Activated T-cell treated with anti-CD3 and anti-CD28 coated beads, Interleukin-2, amount 50 U/mL, for 48 hours (primary cell): Measurements from ENCODE around the gene POFUT1.
"Not testable (repeated sequence)": the region's sequence is repeated elsewhere in the genome, so short reads cannot be mapped to it uniquely, and the experiment has no call there.

ENCODE experiments used
- DNase-seq, 2 experiments: peaks; one replicate each; pipeline ENCODE4 v3.0.0-alpha.2; 2020

The POFUT1 gene

DNA sequence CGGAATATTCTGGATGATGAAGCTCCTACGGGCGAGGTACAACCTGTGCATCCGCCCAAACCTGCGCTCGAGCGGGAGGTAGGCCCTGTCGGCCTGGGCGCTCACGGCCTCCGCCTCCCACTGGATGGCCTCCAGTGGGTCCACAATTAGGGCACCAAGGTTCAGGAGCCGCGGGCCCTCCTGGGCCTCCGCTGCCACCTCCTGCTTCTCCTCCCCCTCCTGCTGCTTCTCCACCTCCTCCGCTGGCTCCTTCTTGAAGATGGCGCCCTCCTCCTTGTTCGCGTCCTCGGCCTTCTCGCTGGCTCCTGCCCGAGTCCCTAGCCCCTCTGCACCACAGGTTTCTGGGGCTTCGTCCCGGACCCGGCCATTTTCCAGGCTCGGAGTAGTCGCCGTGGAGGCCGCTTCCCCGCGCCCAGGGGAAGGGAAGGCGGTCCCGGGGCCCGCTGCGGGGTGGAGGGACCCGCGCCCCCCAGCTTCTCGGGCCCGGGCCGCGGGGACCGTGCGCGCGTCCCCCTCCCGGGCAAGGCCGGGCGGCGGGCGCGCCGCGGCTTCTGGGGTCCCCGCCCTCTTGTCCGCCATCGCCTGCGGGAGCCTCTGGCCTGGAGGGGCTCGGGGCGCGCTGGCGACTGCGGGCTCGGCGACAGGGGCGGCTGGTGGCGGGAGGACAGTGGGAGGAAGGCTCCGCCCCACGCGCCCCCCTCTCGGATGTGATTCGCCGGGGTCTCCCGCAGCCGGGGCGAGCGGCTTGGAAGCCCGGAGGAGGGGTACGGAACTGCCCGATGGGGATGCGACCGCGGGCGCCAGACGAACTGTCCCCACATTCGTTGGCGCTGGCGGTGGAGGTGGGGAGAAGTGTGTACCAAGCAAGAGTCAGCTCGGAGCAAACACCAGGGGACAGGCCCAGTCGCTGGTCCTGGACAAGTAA is 17.7 kb upstream of the POFUT1 start:
- peak; percentile 53 to 74 for DNase-seq

DNA sequence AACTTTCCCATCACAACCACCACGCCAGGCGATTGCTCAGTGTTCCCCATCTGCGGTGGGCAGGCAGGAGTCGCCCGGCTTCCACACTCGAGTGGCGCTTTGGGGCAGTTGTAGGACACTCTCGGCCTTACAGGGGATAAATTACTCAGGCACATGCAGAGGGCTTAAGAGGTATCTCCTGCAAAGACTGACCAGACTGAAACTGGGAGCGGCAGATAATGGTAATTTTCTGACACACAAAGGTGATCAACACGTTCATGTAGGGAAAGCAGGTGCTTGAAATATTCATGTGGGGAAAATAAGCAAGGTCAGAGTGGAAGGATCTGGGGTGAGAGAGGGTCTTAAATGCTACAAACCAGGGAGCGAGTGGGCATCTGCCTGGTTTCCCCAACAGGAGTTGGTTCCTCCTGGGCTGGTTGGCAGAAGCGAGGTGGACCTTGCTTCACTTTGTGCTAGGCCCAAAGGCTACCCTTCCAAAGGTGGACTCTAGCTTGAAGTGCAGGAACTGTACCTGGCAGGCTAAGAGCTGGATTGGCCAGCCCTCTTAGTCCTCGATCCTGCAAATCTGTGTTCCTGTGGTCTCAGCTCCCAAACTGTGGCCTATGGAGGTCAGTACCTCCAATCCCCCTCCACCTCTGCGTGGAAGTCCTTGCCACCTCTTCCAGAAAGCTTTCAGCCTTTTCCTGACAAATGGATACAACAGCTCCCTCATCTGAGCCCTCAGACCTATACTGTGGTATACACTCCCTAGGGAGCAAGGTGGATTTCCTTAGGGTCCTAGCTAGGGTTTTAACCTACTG is 16.9 kb upstream of the POFUT1 start:
- DNase-seq = peak; percentile 52 to 72

DNA sequence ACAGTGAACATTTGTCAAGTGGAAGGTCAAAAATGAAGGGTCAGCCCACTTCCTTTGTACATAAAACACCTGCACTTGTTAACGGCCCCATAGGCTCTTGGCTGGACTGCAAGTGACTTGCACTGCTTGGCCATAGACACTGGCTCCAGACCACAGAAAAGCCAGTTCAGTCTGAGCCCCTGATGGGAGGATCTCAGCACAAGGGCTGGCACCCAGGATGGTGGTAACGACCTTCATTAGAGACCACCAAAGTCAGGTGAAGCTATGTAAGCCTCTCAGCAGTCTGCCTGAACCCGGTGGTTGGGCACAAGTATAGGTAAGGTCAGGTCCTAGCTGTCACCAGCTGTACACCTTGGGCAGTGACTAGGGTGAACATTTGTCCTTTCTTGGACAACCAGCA is 16.3 kb upstream of the POFUT1 start:
- no peak for DNase-seq

DNA sequence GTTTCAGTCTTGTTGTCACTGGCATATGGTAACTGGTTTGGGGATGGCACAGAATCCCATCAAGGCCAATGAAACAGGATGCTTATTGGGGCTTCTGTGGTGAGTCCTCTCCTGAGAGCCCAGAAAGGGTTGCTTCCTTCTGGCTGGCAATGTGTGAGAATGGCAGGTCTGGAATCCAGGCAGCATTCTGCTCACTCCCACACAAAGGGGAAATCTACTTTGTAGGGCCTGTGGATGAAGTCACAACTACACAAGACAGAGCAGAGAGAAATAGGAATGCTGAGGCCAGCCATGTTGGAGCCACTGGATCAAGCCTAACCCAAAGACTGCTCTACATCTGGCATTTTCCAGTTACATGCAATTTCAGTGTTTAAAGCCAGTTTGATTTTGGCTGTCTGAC is 15.8 kb upstream of the POFUT1 start:
- no peak for DNase-seq

DNA sequence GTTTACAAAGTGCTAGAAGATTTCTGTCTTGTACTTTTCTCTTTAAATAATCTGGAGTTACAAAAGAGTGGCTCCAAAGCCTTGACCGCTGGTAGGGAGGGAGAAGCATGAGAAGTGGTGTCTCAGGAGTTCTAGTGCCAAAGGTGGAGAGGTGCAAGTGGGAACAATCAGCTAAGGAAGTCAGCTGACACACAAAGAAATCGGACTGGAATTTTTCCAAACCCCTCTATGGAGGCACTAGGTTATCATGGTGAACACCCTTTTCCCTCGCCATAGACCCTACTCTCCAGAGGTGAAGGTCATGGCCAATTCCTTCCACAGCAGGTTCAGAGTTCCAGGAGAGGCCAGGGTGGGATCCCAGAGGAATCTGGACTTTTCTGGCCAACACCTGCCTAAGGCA is 15.0 kb upstream of the POFUT1 start:
- no peak for DNase-seq

DNA sequence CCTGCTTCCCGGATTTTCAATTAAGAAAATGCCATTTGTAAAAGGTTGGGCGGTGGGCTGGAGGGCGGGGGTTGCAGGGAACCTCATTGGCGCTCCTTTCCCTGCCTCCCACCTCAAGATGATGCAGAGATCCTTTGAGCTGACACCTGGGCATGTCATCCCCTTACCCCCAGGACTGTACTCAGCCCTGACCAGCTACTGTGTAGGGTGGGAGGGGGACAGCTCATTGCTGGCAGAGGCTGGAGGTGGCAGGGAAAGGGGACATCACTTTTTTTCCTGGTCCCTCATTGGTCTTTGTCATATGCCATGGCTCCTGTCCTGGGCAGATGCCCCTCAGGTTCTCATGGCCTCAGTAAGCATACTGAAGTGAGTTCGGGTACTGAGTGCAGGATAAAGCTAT is 14.3 kb upstream of the POFUT1 start:
- DNase-seq = not testable (repeated sequence)

DNA sequence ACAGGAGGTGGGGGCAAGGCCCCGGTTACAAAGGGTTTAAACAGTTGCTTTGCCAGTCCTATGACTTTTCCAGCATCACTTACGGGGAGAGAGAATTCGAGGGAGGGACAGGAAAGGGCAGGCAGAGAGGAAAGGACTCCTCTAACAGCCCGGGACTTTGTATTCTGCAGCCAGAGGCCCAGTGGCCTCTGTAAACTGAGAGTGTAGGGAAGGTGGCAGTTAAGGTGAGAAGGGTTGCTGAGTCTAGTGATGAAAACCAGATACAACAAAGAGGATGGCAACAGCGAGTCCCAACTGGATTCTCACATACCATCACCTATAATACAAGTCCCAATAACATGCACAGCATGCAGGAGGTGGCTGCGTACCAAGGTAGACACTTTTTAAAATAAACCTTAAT is 13.7 kb upstream of the POFUT1 start:
- DNase-seq = no peak

DNA sequence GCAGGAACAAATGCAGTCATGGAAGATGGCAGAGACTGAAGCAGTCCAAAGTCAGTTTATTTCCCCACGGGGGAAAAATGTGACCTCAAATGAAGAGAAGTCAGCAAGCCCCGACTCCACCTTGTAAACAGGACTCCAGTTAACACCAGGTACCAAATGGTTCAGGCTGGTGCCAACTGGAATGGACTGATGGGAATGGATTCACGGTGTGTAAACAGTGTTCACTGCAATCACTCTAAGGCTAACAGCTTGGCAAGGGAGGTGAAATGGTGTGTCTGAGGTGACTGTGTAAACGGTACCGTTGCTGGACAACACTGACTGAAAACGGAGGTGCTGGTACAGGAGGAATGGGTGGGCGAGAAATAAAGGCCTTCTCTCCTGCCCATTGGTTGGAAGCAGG is 12.1 kb upstream of the POFUT1 start:
- no peak for DNase-seq

DNA sequence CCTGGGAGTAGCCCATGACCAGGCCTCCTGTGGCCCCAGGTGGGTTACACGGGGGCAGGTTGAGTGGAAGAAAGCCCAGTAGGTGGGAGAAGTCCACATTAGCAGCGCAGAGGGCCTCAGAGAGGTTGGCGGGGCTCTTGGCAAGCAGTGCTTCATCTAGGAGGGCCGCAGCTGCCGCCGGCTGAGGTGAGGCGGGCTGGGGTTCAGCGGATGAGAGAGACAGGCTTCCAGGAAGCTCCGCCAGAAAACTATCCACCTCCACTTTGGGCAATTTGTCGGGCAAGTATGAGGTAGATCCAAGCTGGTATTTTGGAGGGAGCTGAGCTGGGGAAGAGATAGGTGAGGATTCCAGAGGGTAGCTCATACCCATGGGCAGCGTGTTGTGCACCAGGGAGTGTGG is 11.1 kb upstream of the POFUT1 start:
- DNase-seq = not testable (repeated sequence)

DNA sequence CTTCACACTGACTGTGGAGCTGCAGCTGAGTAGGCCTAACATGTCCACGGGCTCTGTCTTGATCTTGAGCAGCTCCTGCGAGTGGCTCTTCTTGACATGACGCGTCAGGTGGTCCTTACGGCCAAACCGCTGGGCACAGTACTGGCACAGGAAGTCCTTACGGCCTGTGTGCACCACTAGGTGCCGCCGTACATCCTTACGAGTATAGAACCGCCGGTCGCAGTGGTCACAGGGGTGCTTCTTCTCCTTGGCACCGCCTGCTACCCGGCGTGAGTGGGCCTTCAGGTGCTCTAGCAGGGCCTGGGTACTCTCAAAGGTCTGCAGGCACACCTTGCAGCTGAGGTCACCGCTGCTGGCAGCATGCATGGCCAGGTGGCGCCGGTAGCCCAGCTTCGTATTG is 10.5 kb upstream of the POFUT1 start:
- not testable (repeated sequence) for DNase-seq

DNA sequence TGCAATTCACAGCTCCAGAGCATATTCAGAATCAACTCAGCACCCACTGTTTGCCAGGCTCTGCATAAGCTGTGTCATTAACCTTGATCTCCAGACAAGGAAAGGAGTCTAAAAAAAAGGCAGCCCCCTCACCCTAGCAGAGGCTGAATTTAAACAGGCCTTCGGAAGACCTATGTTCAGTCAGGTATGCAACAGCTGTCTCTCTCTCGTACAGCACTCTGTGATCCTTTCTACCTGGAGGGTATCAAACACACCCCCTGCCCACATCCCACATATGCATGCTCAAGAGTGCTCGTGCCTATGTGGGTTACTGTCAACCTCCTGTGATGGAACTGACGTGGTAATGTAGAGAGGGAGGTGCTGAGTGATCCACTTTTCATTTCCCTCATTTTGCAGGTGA is 8.7 kb upstream of the POFUT1 start:
- no peak for DNase-seq

DNA sequence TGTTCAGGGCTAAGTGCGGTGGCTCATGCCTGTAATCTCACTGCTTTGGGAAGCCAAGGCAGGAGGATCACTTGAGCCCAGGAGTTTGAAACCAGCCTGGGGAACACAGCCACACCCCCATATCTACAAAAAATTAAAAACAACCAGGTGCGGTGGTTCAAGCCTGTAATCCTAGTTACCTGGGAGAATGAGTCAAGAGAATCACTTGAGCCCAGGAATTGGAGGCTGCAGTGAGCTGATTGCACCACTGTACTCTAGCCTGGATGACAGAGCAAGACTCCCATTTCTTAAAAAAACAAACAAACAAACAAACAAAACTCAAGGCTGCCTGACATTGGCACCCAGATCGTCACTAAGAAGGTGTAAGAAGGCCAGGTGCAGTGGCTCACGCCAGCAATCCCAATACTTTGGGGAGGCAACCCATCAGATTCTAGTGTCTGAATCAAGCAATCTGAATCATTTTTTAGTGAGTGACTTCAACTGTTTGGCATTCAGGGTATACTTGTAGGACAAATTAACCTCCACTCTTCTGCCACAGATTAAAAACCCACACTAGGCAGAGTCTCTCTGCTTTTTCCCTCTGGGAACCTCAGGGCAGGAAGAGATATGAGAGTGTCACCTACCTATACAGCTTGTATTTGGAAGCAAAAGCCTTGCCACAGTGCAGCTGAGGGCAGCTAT is 6.2 kb upstream of the POFUT1 start:
- no peak for DNase-seq

DNA sequence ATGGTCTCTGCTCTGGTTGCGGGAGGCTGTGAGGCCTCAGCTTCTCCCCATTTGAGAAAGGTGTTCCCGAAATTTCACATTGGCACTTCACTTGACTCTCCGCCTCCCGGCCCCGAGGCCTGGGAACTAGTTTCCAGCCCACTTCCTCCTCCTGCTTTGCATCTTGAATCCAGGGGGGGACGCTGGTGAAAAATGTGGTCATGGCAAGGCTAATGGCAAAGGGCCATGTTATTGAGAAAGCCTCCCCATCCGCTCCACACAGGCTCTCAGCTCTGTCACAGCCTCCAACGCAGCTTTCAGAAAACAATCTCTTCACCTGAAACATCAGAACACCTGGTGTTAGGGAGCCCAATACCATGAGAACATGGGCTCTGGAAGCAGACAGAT is 5.7 kb upstream of the POFUT1 start:
- DNase-seq = no peak

DNA sequence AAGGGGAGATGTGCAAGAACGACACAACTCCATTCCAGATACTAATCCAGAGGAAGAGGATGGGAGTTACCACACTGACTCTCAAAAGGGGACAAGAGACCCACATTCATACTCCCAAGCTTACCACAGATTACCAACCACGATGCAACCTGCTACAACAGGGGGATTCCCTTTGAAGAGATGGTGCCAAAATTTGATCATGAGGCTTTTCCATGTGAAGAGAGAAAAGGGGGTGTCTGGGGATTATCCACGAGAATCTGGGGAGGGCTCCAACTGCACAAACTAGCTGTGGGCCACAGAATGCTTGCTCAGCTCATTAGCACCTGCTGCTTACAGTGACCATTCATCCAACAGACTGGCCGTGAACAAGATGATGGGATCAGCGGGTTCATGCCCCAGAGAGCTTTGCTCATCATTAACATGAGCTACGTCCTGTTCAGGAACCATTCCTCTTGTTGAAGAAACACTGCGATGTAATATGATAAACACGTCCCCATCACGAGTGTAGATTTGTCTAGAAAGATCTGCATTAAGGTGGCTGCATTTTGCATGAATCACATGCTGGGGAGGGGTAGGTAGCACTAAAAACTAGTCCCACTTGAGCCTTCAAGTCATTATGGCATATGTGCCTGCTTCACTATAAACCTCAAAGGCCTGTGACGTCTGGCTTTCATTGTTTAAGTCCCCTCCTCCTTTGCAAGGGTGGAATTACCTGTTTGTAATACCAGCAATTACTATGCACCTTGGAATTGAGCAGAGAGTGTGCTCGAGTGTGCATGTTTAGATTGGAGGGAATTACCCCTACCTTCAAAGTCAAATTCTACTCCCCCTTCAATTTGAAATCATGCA is 4.1 kb upstream of the POFUT1 start:
- peak; percentile 47 to 53 for DNase-seq

DNA sequence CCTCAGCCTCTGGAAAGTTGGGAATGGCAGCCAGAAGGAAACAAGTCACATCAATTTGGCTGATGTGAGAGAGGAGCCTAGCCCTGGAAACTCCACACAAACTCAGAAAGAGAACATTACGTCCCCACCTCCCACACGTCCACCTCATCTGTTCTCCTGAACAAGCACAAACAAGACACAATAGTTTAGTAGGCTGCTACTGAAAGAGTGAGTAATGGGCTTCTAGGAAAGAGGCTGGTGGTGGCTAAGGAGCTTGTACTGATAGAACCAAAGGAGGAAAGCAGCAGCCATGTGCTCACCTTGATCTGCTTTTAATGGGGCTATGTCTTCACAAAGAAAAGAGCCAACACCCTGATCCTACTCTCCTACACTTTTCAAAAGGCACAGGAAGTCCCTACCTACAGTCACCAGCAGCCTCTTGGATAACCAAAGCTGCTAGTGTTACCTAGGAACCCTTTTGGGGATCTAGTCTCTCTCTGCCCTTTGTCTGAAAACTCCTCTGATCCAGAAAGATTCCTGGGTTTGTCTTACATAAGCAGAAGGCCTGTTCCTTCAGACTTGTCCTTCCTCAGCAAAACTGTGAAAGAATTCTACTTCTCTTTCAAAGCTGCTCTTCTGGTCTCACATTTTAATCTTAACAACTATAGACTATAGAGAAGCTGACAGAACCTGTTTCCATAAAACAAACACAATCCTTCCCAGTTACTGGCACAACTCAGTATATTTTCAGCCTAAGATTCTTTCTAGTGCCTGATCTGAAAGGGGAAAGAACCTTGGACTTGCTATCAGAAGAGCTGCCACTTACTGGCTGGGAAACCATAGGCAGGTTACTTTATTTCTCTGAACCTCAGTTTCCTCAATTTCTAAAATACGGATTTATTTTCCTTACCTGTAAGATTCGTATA is 3.2 kb upstream of the POFUT1 start:
- peak; percentile 85 to 86 for DNase-seq

DNA sequence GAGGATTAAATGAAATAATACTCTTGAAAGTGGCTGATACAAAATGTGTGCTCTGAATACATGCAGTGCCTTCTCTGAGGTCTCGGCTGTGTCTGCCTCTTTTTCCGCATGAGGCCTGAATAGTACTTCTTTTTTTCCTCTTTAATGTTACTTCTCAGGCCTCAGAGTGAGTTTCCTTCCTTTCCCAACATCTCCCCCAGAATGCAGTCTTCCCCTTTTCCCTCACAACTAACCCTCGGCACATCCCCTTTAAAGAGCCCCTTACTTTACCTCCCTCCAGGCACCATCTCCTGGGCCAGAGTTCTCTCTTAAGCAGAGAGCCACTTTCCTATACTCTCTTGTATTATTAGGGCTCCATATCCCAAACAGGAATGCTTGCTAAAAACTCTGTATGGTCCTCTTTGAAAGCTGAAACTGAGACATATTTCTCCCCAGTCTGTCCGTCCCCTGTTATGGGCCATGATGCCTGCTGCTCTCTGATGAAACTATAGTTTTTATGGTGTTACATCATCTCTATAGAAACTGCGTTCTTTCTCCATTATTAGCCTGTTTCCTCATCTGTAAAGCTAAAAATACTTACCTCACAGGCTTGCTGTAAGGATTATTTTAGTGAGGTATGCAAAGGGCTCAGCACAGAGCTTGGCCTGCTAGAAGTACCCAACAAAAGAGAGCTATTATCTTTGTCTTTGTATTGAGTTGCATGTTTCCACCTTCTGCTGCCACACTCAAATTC is 2.4 kb upstream of the POFUT1 start:
- DNase-seq = no peak

DNA sequence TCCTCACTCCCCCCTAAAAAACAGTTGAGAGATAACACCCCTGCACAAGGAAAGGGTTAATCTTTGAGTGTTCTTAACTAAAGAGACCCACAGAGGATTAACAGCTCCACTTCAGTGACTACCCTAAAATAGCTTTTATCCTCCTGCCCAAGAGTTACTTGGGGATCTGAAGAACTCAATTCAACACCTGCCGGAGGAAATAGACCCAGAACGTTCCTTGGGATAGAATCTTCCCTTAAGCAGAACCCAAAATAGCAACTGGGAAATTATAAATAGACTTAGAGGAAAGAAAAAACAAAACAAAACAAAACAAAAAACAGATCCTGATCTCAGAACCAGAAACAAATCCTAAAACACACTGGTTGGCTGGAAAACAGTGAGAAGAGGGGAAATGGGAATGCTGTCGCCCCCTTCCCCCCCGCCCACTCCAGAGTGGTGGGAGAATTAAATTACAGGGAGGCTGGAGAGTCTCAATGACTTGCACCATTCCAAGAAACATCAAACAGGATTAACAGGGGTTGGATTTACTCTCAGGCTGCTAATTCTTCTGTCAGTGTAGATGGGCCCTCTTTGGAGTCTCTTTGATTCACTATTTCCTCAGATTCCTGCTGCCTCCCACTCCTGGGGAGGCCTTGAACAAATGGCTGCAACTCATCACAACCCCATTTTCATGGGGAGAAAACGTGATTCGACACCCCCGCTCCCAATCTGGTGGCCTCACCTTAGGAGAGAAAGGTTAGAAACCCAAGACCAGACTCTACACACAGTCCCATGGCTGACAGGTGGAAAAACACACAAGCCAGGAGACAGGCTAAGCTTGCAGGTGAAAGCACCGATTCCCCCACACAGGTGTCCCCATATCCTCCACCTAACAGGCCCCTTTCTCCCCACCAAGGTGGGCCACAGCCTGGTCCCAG is 1.6 kb upstream of the POFUT1 start:
- peak; percentile 53 to 56 for DNase-seq

DNA sequence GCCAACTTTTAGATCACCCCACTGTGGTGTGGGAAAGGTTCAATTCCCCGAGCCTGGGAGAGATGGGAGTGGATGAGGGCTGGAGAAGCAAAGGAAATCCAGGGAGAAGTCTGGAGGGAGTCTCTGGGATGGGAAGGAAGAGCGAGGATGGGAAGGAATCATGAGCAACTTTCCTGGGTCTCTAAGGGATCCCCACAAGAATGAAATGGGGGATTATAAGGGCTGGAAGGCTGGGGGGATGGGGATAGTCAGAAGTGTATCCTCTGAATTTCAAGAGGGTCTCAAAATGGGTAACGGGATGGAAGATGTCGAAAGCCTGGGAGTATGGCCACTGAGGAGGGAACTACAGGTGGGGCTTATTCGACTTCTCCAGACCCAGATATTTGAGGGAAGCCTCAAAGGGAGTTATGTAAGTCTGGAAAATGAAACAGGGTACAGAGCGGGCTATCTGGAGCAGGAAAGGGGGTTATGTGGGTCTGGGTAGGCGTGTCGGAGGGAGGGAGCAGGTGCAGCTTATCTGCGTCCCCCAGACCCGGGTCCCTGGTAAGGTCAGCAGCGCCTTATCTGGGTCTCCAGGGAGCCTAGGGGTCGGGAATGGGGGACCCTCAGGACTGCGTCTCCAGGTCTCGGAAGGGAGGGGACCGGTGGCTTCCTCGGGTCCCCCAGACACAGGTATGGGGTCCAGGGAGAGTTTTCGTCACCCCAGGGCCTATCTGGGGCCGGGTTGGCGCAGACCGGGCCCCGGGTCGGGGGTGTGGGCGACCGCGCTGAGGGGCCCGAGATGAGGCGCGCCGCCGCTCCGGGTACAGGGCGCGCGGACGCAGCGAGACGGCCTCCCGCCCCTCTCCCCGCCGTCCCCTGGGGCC is 687 bp upstream of the POFUT1 start:
- peak in 1 of 2 experiments; percentile 65 for DNase-seq
